ENCODE results near the gene FXYD7. TPM values are rescaled to one million over a fixed set of nuclear protein-coding genes. Genes with fewer than 3 reads are reported as not detected.
"Not testable (repeated sequence)": the region's sequence is repeated elsewhere in the genome, so short reads cannot be mapped to it uniquely, and the experiment has no call there.

FXYD7 gene, protein sequence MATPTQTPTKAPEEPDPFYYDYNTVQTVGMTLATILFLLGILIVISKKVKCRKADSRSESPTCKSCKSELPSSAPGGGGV
- polyA plus RNA-seq (ENCODE audit: insufficient read length in 10 of 10) = 1 to 10 TPM in 4 of 10 donors, under 1 TPM in 6; 0.42 to 2.4 (median 0.89) TPM
- long read RNA-seq, donor 1 = 0 reads
- long read RNA-seq, donor 2 = 0 reads
- long read RNA-seq, donor 3 = 0 reads
- long read RNA-seq, donor 4 = 0 reads
- long read RNA-seq, donor 5 = 0 reads
- long read RNA-seq, donor 6 = 0 reads
- long read RNA-seq, donor 7 = 0 reads
- long read RNA-seq, donor 8 = 0 reads
- long read RNA-seq, donor 9 = 0 reads

GRCh38 chr19:35143231-35143715, at the start of gene FXYD7:
Gene FXYD7, plus strand, starts transcription at chr19:35143255. Its CDS starts 79 bp downstream, at chr19:35143334.
- DNase-seq = no peak

DNA sequence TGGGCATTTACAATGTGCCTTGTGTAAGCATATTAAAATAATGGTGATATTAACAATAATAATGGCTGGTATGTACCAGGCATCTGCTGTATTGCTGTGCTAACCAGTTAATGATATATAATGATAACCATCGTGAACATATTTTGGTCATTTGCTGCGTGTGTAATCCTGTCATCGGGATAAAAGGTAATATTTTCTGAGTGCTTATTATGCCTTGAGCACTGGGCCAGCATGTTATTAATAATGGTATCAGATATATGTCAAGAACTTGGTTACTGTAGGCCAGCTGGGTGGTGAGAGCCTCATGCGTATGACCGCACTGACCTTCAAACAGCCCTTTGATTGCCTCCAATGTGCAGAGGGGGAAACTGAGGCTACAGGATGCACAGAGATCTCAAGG, 49.6 kb upstream of the FXYD7 start:
- DNase-seq = no peak

DNA sequence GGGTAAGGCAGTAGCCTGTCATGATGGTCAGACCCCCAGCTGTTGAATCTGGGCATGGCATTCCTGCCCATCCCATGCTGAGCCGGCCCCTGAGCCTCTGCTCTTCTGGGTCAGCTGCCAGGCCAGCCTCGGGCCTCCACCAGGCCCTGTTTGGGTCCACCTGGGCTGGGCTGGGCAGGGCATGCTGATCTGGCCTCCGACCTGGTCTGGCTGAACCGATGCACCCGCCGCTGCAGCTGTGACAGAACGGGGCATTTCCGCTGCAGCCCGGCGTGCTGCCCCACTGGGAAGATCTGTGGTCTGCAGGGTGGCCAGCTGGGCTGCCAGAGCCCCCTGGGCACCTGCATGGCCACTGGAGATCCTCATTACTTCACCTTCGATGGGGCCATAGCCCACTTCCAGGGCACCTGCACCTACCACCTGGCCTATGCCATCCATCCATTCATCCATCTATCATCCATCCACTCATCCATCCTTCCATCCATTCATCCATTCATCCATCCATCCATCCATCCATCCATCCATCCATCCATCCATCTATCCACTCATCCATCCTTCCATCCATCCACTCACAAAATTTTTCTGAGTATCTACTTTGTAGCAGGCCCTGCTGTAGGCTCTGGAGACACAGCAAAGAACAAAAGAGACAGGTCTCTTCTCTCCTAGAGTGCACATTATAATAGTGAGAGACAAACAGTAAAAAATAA, 49.0 kb upstream of the FXYD7 start:
- DNase-seq = no peak

GRCh38 chr19:35094656-35095055, 48.4 kb upstream of the FXYD7 start:
- no peak for DNase-seq

DNA sequence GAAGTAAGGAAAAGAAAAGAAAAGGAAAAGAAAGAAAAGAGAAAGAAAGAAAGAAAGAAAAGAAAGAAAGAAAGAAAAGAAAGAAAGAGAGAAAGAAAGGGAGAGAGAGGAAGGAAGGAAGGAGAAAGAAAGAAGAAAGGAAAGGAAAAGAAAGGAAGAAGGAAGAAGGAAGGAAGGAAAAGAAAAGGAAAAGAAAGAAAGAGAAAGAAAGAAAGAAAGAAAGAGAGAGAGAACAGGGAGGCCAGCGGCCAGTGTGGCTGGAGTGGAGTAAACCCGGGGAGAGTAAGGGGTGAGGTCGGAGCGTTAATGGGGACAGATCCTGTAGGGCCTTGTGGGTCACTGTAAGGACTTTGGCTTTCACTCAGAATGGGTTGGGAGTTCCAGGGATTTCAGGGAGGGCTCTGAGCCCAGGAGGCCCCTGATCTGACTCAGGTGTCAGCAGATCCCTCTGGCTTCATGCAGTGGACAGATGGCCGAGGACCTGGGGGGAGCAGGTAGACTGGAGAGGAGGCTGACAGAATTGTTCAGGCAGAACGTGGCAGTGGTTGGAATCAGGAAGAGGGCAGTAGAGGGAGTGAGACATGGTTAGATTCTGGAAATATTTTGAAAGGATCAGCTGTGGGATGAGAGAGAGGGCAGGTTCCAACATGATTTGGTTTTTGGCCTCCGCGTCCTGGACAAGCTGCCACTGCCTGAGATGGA, 47.2 kb upstream of the FXYD7 start:
- no peak for DNase-seq

GRCh38 chr19:35098413-35099049, 44.5 kb upstream of the FXYD7 start:
- DNase-seq = no peak

- DNase-seq = no peak
Observed at GRCh38 chr19:35099155-35099896, 43.7 kb upstream of the FXYD7 start.

DNA sequence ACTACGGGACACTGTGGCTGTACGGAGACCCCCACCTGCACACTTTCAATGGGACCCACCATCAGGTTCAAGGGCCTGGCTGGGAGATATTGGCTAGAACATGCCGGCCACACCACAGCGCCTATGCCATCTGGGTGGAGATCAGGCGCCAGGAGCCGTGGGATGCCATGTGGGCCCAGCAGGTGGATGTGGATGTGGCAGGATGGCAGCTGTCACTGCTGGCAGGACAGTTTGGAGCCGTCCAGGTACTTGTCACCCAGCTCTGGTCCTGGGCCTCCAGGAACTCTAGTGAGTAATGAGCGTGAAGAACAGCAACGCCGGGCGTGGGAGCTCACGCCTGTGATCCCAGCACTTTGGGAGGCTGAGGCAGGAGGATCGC, 43.2 kb upstream of the FXYD7 start:
- DNase-seq = no peak

DNA sequence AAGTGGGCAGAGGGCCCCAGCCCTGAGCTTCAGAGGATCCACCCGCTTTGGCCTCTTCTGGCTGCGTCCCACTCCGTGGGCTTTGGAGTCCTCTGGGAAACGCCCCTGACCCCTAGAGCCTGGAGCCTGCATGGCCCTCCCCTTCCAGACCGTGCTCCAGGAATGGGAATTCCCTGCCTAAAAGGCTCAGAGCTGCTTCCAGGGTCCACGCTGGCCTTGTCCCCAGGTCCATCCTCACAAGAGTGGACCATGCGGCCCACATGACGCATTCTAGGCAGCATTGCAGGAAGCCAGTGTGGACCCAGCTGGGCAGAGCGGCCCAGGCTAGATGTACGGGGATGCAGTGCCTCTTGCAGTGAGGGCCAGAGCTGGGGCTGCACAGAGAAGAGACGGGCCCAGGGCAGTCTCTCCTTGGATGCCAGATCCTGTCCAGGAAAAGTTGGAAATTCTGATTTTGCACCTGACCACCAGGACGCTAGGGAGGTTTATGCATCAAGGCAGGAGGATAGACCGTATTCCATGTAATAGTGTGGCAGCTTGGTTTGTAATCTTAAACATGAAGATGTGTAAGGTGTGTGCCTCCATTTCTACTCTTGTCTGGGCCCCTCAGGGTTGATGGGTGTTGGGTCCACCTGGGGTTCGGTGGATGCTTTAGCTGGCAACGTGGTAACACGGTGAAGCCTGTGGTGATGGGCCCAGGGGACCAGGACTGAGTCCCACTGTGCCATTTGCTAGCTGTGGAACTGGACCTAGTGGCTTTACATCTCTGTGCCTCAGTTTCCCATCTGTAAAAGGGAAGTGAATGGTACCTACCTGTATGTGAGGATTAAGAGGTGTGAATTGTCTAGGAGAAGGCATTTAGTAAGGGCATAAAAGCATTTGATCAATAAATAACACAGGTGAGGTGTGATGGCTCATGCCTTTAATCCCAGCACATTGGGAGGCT, 42.2 kb upstream of the FXYD7 start:
- no peak for DNase-seq

GRCh38 chr19:35101949-35102348, 41.1 kb upstream of the FXYD7 start:
- not testable (repeated sequence) for DNase-seq

DNA sequence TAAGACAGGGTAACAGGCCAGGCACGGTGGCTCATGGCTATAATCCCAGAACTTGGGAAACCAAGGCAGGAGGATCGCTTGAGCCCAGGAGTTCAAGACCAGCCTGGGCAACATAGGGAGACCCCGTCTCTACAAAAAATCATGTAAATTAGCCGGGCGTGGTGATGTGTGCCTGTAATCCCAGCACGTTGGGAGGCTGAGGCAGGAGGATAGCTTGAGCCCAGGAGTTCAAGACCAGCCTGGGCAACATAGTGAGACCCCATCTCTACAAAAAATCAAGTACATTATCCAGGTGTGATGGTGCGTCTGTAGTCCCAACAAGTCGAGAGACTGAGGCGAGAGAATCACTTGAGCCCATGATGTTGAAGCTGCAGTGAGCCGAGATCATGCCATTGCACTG, 39.4 kb upstream of the FXYD7 start:
- DNase-seq = not testable (repeated sequence)

- DNase-seq = no peak
Observed at GRCh38 chr19:35104361-35104760, 38.7 kb upstream of the FXYD7 start.

DNA sequence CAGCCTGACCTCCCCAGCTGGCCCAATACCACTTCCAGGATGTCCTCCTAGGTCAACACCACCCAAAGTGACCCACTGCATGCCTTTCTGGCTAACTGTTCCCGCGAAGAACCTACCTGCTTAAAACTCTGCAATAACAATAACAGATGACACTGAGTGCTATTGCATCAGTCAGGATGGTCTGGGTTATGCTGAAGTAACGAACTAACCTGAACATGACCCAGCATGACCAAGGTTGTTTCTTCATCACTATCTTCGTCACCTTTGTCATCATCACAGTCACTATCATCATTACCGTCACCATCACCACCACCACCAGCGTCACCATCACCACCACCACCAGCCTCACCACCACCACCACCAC, 38.0 kb upstream of the FXYD7 start:
- no peak for DNase-seq

- no peak for DNase-seq
Observed at GRCh38 chr19:35105411-35106290, 37.4 kb upstream of the FXYD7 start.

DNA sequence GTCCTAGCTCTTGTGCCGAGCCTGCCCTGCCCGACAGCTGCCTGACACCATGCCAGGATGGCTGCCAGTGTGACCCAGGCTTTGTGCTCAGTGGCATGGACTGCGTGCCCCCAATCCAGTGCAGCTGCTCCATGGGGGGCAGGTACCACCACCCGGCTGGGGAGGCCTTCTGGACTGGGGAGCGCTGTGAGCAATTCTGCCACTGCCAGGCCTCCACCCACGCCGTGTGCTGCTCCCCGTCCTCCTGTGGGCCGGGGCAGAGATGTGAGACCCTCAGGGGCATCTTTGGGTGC, 36.8 kb upstream of the FXYD7 start:
- no peak for DNase-seq

DNA sequence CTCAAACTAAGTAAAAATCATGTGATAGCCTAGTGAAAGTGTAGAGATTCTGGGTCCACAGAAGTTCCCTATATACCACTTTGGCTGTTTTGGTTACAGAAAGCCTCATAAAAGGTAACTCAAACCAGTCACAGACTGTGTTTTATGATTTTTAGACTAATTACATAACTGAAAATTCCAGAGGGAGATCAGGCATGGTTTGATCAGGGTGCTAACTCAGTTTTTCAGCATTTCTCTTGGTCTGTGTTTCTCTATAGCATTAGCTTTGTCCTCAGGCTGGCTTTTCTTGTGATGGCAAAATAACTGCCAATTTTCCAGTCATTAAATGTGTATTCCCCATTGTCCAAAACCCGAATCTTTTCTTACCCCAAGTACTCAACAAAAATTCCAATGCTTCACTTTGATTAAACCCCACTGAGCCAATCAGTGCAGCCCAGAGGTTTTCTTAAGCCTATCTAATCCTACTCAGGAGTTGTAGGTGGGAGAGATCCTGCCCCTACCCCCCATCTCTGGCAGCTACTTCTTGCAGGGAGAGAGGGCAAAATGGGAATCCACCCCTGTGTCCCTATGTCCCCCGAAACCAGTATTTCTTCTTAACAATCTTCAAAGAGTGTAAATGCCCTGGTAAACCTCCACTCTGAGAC, 36.0 kb upstream of the FXYD7 start:
- no peak for DNase-seq

DNA sequence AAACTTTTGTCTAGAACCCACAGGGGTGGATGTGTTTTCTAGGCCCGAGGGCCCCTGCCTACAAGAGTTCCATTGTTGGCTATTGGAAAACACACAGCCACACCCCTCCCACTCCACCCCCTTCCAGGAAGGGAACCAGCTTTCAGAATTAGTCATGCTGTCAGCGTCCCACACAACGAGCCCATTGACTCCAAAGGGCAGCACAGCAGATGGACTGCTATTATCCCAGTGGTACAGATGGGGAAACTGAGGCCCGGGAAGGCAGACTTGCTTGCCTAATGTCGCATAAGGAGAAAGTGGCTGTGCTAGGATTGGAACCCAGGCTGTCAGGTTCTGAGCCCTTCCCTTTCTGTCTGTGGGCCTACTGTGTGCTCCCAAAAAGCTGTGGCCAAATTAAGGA, 35.5 kb upstream of the FXYD7 start:
- DNase-seq = no peak

DNA sequence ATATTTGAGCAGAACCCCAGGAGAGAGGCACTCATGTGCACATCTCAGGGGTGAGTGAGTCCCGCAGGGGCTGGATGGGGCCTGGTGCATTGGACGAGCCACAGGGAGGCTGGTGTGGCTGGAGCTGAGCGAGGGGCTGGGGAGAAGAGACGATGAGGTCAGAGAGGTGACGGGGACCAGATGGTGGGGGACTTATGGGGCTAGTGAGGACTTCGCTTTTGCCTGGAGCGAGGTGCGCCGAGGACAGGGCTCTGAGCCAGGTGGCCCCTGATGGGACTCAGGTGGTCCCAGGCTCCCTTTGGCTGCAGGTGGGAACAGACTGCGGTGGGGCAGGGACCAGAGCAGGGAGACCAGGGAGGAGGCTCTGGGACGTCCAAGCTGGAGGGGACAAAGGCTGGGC, 34.3 kb upstream of the FXYD7 start:
- DNase-seq = no peak
